NB4 (cell line): ENCODE data around the gene MCIDAS.

Experiments
- MYC ChIP-seq: IDR thresholded peaks from 2 replicates; pipeline ENCODE4 v1.6.1; 2011; ENCODE audit warnings: low read depth, low read length
- POLR2A ChIP-seq: IDR thresholded peaks from 2 replicates; pipeline ENCODE4 v1.6.1; 2011; ENCODE audit warnings: mild to moderate bottlenecking; ENCODE audit not compliant: insufficient read length; ENCODE audit errors: extremely low read depth
- TF ChIP-seq, protein P1 (sequence below): IDR thresholded peaks from one replicate; pipeline ENCODE4 v1.5.1; 2012; ENCODE audit warnings: low read depth, low read length

DNA sequence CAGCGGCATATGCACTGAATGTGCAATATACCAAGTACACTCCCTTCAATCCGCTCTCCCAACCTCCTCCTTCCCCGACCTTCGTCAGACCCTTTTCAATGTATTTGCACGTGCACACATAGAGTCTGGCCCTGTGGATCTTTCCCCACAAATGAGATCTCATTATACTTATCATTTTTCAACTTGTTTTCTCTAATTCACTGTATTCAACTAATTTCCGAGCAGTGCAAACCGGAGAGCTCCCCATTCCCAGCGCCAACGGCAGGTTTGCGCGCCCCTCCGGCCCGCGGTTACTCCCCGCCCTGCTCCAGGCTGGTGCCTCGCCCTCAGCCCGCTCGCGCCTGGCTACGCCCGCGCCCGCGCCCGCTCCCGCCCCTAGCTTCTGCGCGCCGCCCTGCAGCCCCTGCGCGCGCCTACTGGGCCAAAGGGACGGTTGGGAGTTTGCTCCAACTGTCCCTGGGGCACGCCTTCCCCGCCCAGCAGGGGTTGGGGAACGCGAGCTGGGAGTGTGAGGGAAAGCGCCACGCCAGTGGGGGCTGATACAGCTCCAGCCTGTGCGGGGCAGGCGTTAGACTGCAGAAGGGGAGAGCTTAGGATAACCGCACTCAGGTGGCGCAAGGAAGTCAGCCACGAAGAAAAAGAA, 50.8 kb downstream of the MCIDAS start:
- TF ChIP-seq, protein P1, sequence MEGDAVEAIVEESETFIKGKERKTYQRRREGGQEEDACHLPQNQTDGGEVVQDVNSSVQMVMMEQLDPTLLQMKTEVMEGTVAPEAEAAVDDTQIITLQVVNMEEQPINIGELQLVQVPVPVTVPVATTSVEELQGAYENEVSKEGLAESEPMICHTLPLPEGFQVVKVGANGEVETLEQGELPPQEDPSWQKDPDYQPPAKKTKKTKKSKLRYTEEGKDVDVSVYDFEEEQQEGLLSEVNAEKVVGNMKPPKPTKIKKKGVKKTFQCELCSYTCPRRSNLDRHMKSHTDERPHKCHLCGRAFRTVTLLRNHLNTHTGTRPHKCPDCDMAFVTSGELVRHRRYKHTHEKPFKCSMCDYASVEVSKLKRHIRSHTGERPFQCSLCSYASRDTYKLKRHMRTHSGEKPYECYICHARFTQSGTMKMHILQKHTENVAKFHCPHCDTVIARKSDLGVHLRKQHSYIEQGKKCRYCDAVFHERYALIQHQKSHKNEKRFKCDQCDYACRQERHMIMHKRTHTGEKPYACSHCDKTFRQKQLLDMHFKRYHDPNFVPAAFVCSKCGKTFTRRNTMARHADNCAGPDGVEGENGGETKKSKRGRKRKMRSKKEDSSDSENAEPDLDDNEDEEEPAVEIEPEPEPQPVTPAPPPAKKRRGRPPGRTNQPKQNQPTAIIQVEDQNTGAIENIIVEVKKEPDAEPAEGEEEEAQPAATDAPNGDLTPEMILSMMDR, result no peak
- no peak for TF ChIP-seq POLR2A
- no peak for TF ChIP-seq MYC
